HepG2 (cell line): ENCODE data around the gene SUCLG2. TPM values are rescaled to one million over a fixed set of nuclear protein-coding genes. Genes with fewer than 3 reads are reported as not detected.

Experiments
- KDM5A ChIP-seq: fragments of 200-600 bp; sonication (generic); IDR thresholded peaks from 2 replicates; pipeline ENCODE4 v1.7.0; 2018; ENCODE audit warnings: antibody characterized with exemption, mild to moderate bottlenecking, low read length, borderline replicate concordance
- RBAK ChIP-seq: sonication (generic); formaldehyde crosslinking; IDR thresholded peaks from 2 replicates; pipeline ENCODE4 v1.5.1; 2020; ENCODE audit warnings: mild to moderate bottlenecking, missing genetic modification reagents
- REPIN1 ChIP-seq: sonication (generic); formaldehyde crosslinking; IDR thresholded peaks from 2 replicates; pipeline ENCODE4 v1.8.0; 2022; ENCODE audit warnings: missing genetic modification reagents, low read depth, mild to moderate bottlenecking, borderline replicate concordance
- TAF15 ChIP-seq: fragments of 200-400 bp; formaldehyde crosslinking; IDR thresholded peaks from one replicate; pipeline ENCODE4 v1.6.1; 2018; ENCODE audit warnings: mild to moderate bottlenecking, low read depth, low read length; ENCODE audit not compliant: poor library complexity, severe bottlenecking
- XRCC5 ChIP-seq: fragments of 200-400 bp; formaldehyde crosslinking; optimal IDR thresholded peaks from 2 replicates; pipeline ENCODE3; 2017; ENCODE audit warnings: mild to moderate bottlenecking, low read length
- ZNF253 ChIP-seq: sonication (generic); formaldehyde crosslinking; IDR thresholded peaks from 2 replicates; pipeline ENCODE4 v1.8.0; 2022; ENCODE audit warnings: mild to moderate bottlenecking, missing genetic modification reagents, borderline replicate concordance
- ZNF552 ChIP-seq: sonication (generic); formaldehyde crosslinking; IDR thresholded peaks from 2 replicates; pipeline ENCODE4 v1.9.0; 2022; ENCODE audit warnings: missing genetic modification reagents, mild to moderate bottlenecking, borderline replicate concordance
- ZNF644 ChIP-seq: IDR thresholded peaks from 2 replicates; pipeline ENCODE4 v1.6.1; 2016; ENCODE audit warnings: low read depth
- ZNF749 ChIP-seq: sonication (generic); formaldehyde crosslinking; IDR thresholded peaks from 2 replicates; pipeline ENCODE4 v1.8.0; 2022; ENCODE audit warnings: mild to moderate bottlenecking, missing genetic modification reagents, moderate library complexity, borderline replicate concordance
- ZNF891 ChIP-seq: sonication (generic); formaldehyde crosslinking; IDR thresholded peaks from 2 replicates; pipeline ENCODE4 v1.5.0; 2020; ENCODE audit warnings: mild to moderate bottlenecking, missing genetic modification reagents
- polyA plus RNA-seq, 8 experiments: library from polyadenylated mRNA; depleted of rRNA in 3 of 8; stranded (reverse) in 7 of 8; unstranded in 1 of 8; fragments of >200 nt; fragmentation: Illumina TruSeq in 4 of 8; extraction: Trizol in 4 of 8; gene quantifications; 2 replicates each; pipeline versions ENCODE4 v1.2.1 to v1.2.3, GENCODE V29; 2011 to 2016; ENCODE audit warnings: low read depth in 4 of 8, missing spikeins in 1 of 8, mixed read lengths in 1 of 8; ENCODE audit not compliant: insufficient read depth in 1 of 8
- total RNA-seq, 5 experiments: library from RNA; depleted of rRNA; stranded (reverse); fragments of >200 nt; fragmentation: Illumina TruSeq; extraction: Trizol; gene quantifications; 2 replicates each; pipeline ENCODE4 v1.2.3, GENCODE V29; 2016; ENCODE audit warnings: low read depth in 1 of 5
- TF ChIP-seq, protein P1 (sequence below): IDR thresholded peaks from 2 replicates; pipeline ENCODE4 v1.6.1; 2016; ENCODE audit warnings: low read depth, missing genetic modification reagents, missing compliant biosample characterization
- TF ChIP-seq, protein P2 (sequence below): sonication (generic); formaldehyde crosslinking; IDR thresholded peaks from 2 replicates; pipeline ENCODE4 v1.5.1; 2020; ENCODE audit warnings: mild to moderate bottlenecking, moderate library complexity, missing genetic modification reagents
- TF ChIP-seq, protein P3 (sequence below): sonication (generic); formaldehyde crosslinking; IDR thresholded peaks from 2 replicates; pipeline ENCODE4 v1.9.0; 2022; ENCODE audit warnings: low read depth, missing genetic modification reagents
- TF ChIP-seq, protein P4 (sequence below): fragments of 450-650 bp; IDR thresholded peaks from 2 replicates; pipeline ENCODE4 v1.6.1; 2017
- TF ChIP-seq, protein P5 (sequence below): IDR thresholded peaks from 2 replicates; pipeline ENCODE4 v1.6.1; 2016

SUCLG2 gene
- total and polyA plus RNA-seq, 2 of the 13 experiments (the other 11 are each of a cell fraction or from before 2014, with no cell fraction given): 21.4 to 64.9 TPM

DNA sequence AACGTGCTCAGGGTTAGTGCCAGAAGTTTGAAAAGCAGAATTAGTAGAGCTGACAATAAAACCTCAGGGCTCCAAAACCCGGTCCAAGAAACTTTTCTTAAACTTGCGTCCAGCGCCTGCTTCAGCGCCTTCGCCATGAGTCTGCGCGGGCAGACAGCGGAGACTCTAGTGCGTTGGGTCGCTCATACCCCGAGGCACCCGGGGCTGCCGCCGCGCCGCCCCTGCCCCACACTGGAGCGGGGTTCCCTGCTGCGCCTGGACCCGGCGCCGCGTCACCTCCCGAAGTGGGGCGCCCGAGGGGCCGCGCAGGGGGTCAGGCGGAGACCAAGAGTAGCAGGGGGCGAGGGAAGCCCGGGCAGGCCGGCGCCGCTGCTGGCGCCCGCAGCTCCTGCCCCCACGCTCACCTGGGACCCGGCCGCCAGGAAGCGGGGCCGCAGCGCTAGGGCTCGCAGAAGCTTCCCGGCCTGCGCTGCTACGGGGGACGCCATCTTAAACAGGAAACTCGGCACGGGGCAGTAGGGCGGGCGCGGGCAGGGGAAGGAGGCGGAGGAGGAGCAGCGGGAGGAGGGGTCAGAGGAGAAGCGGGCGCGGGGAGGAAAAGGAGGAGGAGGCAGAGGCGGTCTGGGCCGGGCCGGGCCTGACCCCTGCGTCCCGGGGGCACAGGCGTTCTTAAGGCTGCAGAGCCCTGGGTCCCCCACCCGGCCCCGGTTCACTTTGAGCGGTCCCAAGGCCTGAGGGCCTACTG, at the start of gene SUCLG2 (continued):
- TF ChIP-seq, protein P1, sequence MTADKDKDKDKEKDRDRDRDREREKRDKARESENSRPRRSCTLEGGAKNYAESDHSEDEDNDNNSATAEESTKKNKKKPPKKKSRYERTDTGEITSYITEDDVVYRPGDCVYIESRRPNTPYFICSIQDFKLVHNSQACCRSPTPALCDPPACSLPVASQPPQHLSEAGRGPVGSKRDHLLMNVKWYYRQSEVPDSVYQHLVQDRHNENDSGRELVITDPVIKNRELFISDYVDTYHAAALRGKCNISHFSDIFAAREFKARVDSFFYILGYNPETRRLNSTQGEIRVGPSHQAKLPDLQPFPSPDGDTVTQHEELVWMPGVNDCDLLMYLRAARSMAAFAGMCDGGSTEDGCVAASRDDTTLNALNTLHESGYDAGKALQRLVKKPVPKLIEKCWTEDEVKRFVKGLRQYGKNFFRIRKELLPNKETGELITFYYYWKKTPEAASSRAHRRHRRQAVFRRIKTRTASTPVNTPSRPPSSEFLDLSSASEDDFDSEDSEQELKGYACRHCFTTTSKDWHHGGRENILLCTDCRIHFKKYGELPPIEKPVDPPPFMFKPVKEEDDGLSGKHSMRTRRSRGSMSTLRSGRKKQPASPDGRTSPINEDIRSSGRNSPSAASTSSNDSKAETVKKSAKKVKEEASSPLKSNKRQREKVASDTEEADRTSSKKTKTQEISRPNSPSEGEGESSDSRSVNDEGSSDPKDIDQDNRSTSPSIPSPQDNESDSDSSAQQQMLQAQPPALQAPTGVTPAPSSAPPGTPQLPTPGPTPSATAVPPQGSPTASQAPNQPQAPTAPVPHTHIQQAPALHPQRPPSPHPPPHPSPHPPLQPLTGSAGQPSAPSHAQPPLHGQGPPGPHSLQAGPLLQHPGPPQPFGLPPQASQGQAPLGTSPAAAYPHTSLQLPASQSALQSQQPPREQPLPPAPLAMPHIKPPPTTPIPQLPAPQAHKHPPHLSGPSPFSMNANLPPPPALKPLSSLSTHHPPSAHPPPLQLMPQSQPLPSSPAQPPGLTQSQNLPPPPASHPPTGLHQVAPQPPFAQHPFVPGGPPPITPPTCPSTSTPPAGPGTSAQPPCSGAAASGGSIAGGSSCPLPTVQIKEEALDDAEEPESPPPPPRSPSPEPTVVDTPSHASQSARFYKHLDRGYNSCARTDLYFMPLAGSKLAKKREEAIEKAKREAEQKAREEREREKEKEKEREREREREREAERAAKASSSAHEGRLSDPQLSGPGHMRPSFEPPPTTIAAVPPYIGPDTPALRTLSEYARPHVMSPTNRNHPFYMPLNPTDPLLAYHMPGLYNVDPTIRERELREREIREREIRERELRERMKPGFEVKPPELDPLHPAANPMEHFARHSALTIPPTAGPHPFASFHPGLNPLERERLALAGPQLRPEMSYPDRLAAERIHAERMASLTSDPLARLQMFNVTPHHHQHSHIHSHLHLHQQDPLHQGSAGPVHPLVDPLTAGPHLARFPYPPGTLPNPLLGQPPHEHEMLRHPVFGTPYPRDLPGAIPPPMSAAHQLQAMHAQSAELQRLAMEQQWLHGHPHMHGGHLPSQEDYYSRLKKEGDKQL (CRISPR knock-in tag): no peak
- TF ChIP-seq KDM5A: no peak
- TF ChIP-seq, protein P2, sequence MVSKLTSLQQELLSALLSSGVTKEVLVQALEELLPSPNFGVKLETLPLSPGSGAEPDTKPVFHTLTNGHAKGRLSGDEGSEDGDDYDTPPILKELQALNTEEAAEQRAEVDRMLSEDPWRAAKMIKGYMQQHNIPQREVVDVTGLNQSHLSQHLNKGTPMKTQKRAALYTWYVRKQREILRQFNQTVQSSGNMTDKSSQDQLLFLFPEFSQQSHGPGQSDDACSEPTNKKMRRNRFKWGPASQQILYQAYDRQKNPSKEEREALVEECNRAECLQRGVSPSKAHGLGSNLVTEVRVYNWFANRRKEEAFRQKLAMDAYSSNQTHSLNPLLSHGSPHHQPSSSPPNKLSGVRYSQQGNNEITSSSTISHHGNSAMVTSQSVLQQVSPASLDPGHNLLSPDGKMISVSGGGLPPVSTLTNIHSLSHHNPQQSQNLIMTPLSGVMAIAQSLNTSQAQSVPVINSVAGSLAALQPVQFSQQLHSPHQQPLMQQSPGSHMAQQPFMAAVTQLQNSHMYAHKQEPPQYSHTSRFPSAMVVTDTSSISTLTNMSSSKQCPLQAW (CRISPR knock-in tag): no peak
- TF ChIP-seq REPIN1 (CRISPR knock-in tag): 0 out of 2 replicates have a peak, but pooled peaks have one; percentile 71
- TF ChIP-seq ZNF644: no peak
- peak; percentile 32; the same call in 1 of the 2 replicates for TF ChIP-seq ZNF891 (CRISPR knock-in tag)
- no peak for TF ChIP-seq ZNF253 (CRISPR knock-in tag)
- TF ChIP-seq ZNF749 (CRISPR knock-in tag): peak; percentile 36; the same call in 1 of the 2 replicates
- TF ChIP-seq TAF15: peak; percentile 85
- TF ChIP-seq, protein P3, sequence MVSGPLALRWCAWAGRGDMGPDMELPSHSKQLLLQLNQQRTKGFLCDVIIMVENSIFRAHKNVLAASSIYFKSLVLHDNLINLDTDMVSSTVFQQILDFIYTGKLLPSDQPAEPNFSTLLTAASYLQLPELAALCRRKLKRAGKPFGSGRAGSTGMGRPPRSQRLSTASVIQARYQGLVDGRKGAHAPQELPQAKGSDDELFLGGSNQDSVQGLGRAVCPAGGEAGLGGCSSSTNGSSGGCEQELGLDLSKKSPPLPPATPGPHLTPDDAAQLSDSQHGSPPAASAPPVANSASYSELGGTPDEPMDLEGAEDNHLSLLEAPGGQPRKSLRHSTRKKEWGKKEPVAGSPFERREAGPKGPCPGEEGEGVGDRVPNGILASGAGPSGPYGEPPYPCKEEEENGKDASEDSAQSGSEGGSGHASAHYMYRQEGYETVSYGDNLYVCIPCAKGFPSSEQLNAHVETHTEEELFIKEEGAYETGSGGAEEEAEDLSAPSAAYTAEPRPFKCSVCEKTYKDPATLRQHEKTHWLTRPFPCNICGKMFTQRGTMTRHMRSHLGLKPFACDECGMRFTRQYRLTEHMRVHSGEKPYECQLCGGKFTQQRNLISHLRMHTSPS (CRISPR knock-in tag): no peak
- TF ChIP-seq XRCC5: no peak
- TF ChIP-seq ZNF552 (CRISPR knock-in tag): 0 out of 2 replicates have a peak, but pooled peaks have one; percentile 24
- no peak for TF ChIP-seq RBAK (CRISPR knock-in tag)
- TF ChIP-seq, protein P4, sequence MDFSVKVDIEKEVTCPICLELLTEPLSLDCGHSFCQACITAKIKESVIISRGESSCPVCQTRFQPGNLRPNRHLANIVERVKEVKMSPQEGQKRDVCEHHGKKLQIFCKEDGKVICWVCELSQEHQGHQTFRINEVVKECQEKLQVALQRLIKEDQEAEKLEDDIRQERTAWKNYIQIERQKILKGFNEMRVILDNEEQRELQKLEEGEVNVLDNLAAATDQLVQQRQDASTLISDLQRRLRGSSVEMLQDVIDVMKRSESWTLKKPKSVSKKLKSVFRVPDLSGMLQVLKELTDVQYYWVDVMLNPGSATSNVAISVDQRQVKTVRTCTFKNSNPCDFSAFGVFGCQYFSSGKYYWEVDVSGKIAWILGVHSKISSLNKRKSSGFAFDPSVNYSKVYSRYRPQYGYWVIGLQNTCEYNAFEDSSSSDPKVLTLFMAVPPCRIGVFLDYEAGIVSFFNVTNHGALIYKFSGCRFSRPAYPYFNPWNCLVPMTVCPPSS: no peak
- TF ChIP-seq, protein P5, sequence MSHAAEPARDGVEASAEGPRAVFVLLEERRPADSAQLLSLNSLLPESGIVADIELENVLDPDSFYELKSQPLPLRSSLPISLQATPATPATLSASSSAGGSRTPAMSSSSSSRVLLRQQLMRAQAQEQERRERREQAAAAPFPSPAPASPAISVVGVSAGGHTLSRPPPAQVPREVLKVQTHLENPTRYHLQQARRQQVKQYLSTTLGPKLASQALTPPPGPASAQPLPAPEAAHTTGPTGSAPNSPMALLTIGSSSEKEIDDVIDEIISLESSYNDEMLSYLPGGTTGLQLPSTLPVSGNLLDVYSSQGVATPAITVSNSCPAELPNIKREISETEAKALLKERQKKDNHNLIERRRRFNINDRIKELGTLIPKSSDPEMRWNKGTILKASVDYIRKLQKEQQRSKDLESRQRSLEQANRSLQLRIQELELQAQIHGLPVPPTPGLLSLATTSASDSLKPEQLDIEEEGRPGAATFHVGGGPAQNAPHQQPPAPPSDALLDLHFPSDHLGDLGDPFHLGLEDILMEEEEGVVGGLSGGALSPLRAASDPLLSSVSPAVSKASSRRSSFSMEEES (CRISPR knock-in tag): 0 out of 2 replicates have a peak, but pooled peaks have one; percentile 25
